HepG2 (cell line): ENCODE results near the gene CYP27B1. TPM values are rescaled to one million over a fixed set of nuclear protein-coding genes. Genes with fewer than 3 reads are reported as not detected.
A peak's percentile ranks its signal among the peaks of the same experiment; 100 is the strongest.

ENCODE experiments used
- AGO2 ChIP-seq: fragments of 200-400 bp; formaldehyde crosslinking; optimal IDR thresholded peaks from 2 replicates; pipeline ENCODE3; 2017; ENCODE audit warnings: mild to moderate bottlenecking, low read depth, low read length, moderate library complexity
- AHR ChIP-seq: IDR thresholded peaks from 2 replicates; pipeline ENCODE4 v1.6.1; 2018; ENCODE audit warnings: missing genetic modification reagents, missing compliant biosample characterization
- FOXP1 ChIP-seq, 2 experiments: fragments of 450-650 bp in 1 of 2; IDR thresholded peaks; 2 replicates each; pipeline ENCODE4 v1.6.1; 2017 to 2018; ENCODE audit warnings: antibody characterized with exemption in 1 of 2
- GFI1 ChIP-seq: sonication (generic); formaldehyde crosslinking; IDR thresholded peaks from 2 replicates; pipeline ENCODE4 v1.5.0; 2020; ENCODE audit warnings: missing genetic modification reagents, mild to moderate bottlenecking, borderline replicate concordance
- HNF4G ChIP-seq, 2 experiments: sonication (generic) in 1 of 2; formaldehyde crosslinking in 1 of 2; IDR thresholded peaks; 2 replicates each; pipeline versions ENCODE4 v1.4.0 to v1.6.1; 2011 to 2020; ENCODE audit warnings: borderline replicate concordance in 2 of 2, low read depth in 2 of 2, mild to moderate bottlenecking in 2 of 2, low read length in 1 of 2, missing genetic modification reagents in 1 of 2, moderate library complexity in 1 of 2
- KDM5A ChIP-seq: fragments of 200-600 bp; sonication (generic); IDR thresholded peaks from 2 replicates; pipeline ENCODE4 v1.7.0; 2018; ENCODE audit warnings: antibody characterized with exemption, mild to moderate bottlenecking, low read length, borderline replicate concordance
- NR3C1 ChIP-seq: sonication (generic); formaldehyde crosslinking; IDR thresholded peaks from 2 replicates; pipeline ENCODE4 v1.4.0; 2020; ENCODE audit warnings: missing genetic modification reagents
- PITX1 ChIP-seq: sonication (generic); formaldehyde crosslinking; IDR thresholded peaks from 2 replicates; pipeline ENCODE4 v1.5.1; 2020; ENCODE audit warnings: mild to moderate bottlenecking, missing genetic modification reagents
- RXRA ChIP-seq: sonication (generic); formaldehyde crosslinking; IDR thresholded peaks from 2 replicates; pipeline ENCODE4 v1.5.1; 2020; ENCODE audit warnings: missing genetic modification reagents
- SETDB1 ChIP-seq: sonication (generic); formaldehyde crosslinking; IDR thresholded peaks from 2 replicates; pipeline ENCODE4 v1.5.1; 2020; ENCODE audit warnings: missing genetic modification reagents, mild to moderate bottlenecking, borderline replicate concordance
- STAG1 ChIP-seq: sonication (generic); formaldehyde crosslinking; IDR thresholded peaks from 2 replicates; pipeline ENCODE4 v1.4.0; 2020; ENCODE audit warnings: missing genetic modification reagents
- YEATS2 ChIP-seq: sonication (generic); formaldehyde crosslinking; IDR thresholded peaks from 2 replicates; pipeline ENCODE4 v1.4.0; 2020; ENCODE audit warnings: missing genetic modification reagents, borderline replicate concordance
- ZBTB1 ChIP-seq: sonication (generic); formaldehyde crosslinking; IDR thresholded peaks from 2 replicates; pipeline ENCODE4 v1.4.0; 2020; ENCODE audit warnings: missing genetic modification reagents, borderline replicate concordance
- ZBTB33 ChIP-seq: sonication (generic); formaldehyde crosslinking; IDR thresholded peaks from 2 replicates; pipeline ENCODE4 v1.4.0; 2020; ENCODE audit warnings: missing genetic modification reagents
- ZBTB46 ChIP-seq: sonication (generic); formaldehyde crosslinking; IDR thresholded peaks from 2 replicates; pipeline ENCODE4 v1.4.0; 2020; ENCODE audit warnings: mild to moderate bottlenecking, missing genetic modification reagents, borderline replicate concordance
- ZNF138 ChIP-seq: sonication (generic); formaldehyde crosslinking; IDR thresholded peaks from 2 replicates; pipeline ENCODE4 v1.5.0; 2020; ENCODE audit warnings: mild to moderate bottlenecking, low read depth, missing genetic modification reagents
- ZNF224 ChIP-seq: sonication (generic); formaldehyde crosslinking; IDR thresholded peaks from 2 replicates; pipeline ENCODE4 v1.5.0; 2020; ENCODE audit warnings: mild to moderate bottlenecking, missing genetic modification reagents
- ZNF589 ChIP-seq: sonication (generic); formaldehyde crosslinking; conservative IDR thresholded peaks from 2 replicates; pipeline ENCODE4 v1.8.0; 2022; ENCODE audit warnings: mild to moderate bottlenecking, moderate library complexity, missing genetic modification reagents
- ZNF660 ChIP-seq: sonication (generic); formaldehyde crosslinking; IDR thresholded peaks from 2 replicates; pipeline ENCODE4 v1.5.1; 2020; ENCODE audit warnings: mild to moderate bottlenecking, low read depth, missing genetic modification reagents, borderline replicate concordance
- ZNF687 ChIP-seq: sonication (generic); formaldehyde crosslinking; IDR thresholded peaks from 2 replicates; pipeline ENCODE4 v1.5.1; 2020; ENCODE audit warnings: mild to moderate bottlenecking, missing genetic modification reagents, moderate library complexity
- ZSCAN9 ChIP-seq: IDR thresholded peaks from 2 replicates; pipeline ENCODE4 v1.6.1; 2016; ENCODE audit warnings: borderline replicate concordance
- polyA plus RNA-seq, 8 experiments: library from polyadenylated mRNA; depleted of rRNA in 3 of 8; stranded (reverse) in 7 of 8; unstranded in 1 of 8; fragments of >200 nt; fragmentation: Illumina TruSeq in 4 of 8; extraction: Trizol in 4 of 8; gene quantifications; 2 replicates each; pipeline versions ENCODE4 v1.2.1 to v1.2.3, GENCODE V29; 2011 to 2016; ENCODE audit warnings: low read depth in 4 of 8, missing spikeins in 1 of 8, mixed read lengths in 1 of 8; ENCODE audit not compliant: insufficient read depth in 1 of 8
- total RNA-seq, 5 experiments: library from RNA; depleted of rRNA; stranded (reverse); fragments of >200 nt; fragmentation: Illumina TruSeq; extraction: Trizol; gene quantifications; 2 replicates each; pipeline ENCODE4 v1.2.3, GENCODE V29; 2016; ENCODE audit warnings: low read depth in 1 of 5

Gene CYP27B1
- total and polyA plus RNA-seq, 2 of the 13 experiments (the other 11 are each of a cell fraction or from before 2014, with no cell fraction given), result 2.3 to 3.0 TPM

GRCh38 chr12:57782608-57783465 is 16.0 kb upstream of the CYP27B1 start, which contains the start of gene TSFM (continued):
- TF ChIP-seq NR3C1 (CRISPR knock-in tag), result no peak
- peak; percentile 69 for TF ChIP-seq RXRA (CRISPR knock-in tag)
- no peak for TF ChIP-seq HNF4G (IDR thresholded peaks at IDR 0.05; ENCODE audit: borderline replicate concordance, low read depth, low read length)
- TF ChIP-seq HNF4G (CRISPR knock-in tag; IDR thresholded peaks at IDR 0.05; ENCODE audit: borderline replicate concordance, low read depth), result no peak
- TF ChIP-seq AGO2, result peak; percentile 85
- peak; percentile 57; the same call in 1 of the 2 replicates for TF ChIP-seq PITX1 (CRISPR knock-in tag)
- TF ChIP-seq KDM5A, result peak; percentile 97
- TF ChIP-seq ZNF138 (CRISPR knock-in tag), result peak; percentile 55; the same call in 1 of the 2 replicates
- no peak for TF ChIP-seq ZNF224
- TF ChIP-seq ZNF589, result no peak
- no peak for TF ChIP-seq ZBTB1 (CRISPR knock-in tag)
- peak; percentile 51; the same call in 1 of the 2 replicates for TF ChIP-seq ZSCAN9 (CRISPR knock-in tag)
- TF ChIP-seq ZBTB33 (CRISPR knock-in tag), result peak; percentile 51
- TF ChIP-seq ZBTB46 (CRISPR knock-in tag), result no peak
- TF ChIP-seq ZNF687 (CRISPR knock-in tag), result peak; percentile 89
- no peak for TF ChIP-seq ZNF660 (CRISPR knock-in tag)
- TF ChIP-seq GFI1 (CRISPR knock-in tag), result peak; percentile 68
- peak; percentile 71; the same call in 1 of the 2 replicates for TF ChIP-seq AHR (CRISPR knock-in tag)
- TF ChIP-seq STAG1 (CRISPR knock-in tag), result peak; percentile 56
- no peak for TF ChIP-seq SETDB1
- TF ChIP-seq YEATS2 (CRISPR knock-in tag), result peak; percentile 97
- peak; percentile 62; the same call in 1 of the 2 replicates for TF ChIP-seq FOXP1 (IDR thresholded peaks at IDR 0.05)
- TF ChIP-seq FOXP1 (CRISPR knock-in tag; IDR thresholded peaks at IDR 0.05), result peak; percentile 76
